DND-41 (cell line): Measurements from ENCODE around the gene CCL20.

ENCODE experiments used
- ATAC-seq: fragments of 200-7000 bp; cut with Tn5 transposase; 3 replicates; pipeline ENCODE4 v1.9.1; 2021; ENCODE audit warnings: low read depth; ENCODE audit not compliant: insufficient read depth
- DNase-seq: peaks from one replicate; pipeline ENCODE4 v3.0.0-alpha.2; 2020
- H2AFZ ChIP-seq: 2 replicates; pipeline ENCODE4 v1.6.0; 2012; ENCODE audit warnings: low read depth, low read length
- H3K27ac ChIP-seq: 2 replicates; pipeline ENCODE4 v1.5.1; 2012; ENCODE audit warnings: low read length, inconsistent platforms
- H3K27me3 ChIP-seq: fragments of 200-600 bp; sonication (generic); 2 replicates; pipeline ENCODE4 v1.6.0; 2012; ENCODE audit warnings: low read length, mild to moderate bottlenecking, inconsistent platforms; ENCODE audit not compliant: insufficient read depth, poor library complexity
- H3K36me3 ChIP-seq: 2 replicates; pipeline ENCODE4 v1.5.1; 2012; ENCODE audit warnings: low read length, inconsistent platforms; ENCODE audit not compliant: insufficient read depth
- H3K4me1 ChIP-seq: 2 replicates; pipeline ENCODE4 v1.5.1; 2012; ENCODE audit warnings: mild to moderate bottlenecking, low read length; ENCODE audit not compliant: insufficient read depth
- H3K4me2 ChIP-seq: 2 replicates; pipeline ENCODE4 v1.6.0; 2012; ENCODE audit warnings: mild to moderate bottlenecking, moderate library complexity, low read length, inconsistent platforms; ENCODE audit not compliant: insufficient read depth
- H3K4me3 ChIP-seq, 2 experiments: fragments of 200-600 bp in 1 of 2; shearing (Covaris generic) in 1 of 2; 2 replicates each; pipeline ENCODE4 v1.5.1; 2012 to 2016; ENCODE audit warnings: inconsistent platforms in 2 of 2, low read length in 2 of 2, mild to moderate bottlenecking in 2 of 2, low read depth in 1 of 2, moderate library complexity in 1 of 2
- H3K79me2 ChIP-seq: 2 replicates; pipeline ENCODE4 v1.6.0; 2012; ENCODE audit warnings: low read length, inconsistent platforms; ENCODE audit not compliant: insufficient read depth
- H3K9ac ChIP-seq: 2 replicates; pipeline ENCODE4 v1.6.0; 2012; ENCODE audit warnings: low read depth, mild to moderate bottlenecking, inconsistent platforms, low read length, moderate library complexity
- H3K9me3 ChIP-seq: 2 replicates; pipeline ENCODE4 v1.5.1; 2012; ENCODE audit warnings: low read length, moderate library complexity, mild to moderate bottlenecking, inconsistent platforms; ENCODE audit not compliant: insufficient read depth, severe bottlenecking
- H4K20me1 ChIP-seq: 2 replicates; pipeline ENCODE4 v1.6.0; 2012; ENCODE audit warnings: low read length; ENCODE audit not compliant: insufficient read depth
- EZH2 ChIP-seq: IDR thresholded peaks from 3 replicates; pipeline ENCODE4 v1.6.1; 2012; ENCODE audit warnings: borderline replicate concordance, low read depth, mild to moderate bottlenecking, moderate library complexity, low read length, inconsistent platforms; ENCODE audit not compliant: severe bottlenecking
- TF ChIP-seq, protein P1 (sequence below): IDR thresholded peaks from 2 replicates; pipeline ENCODE4 v1.5.1; 2012; ENCODE audit warnings: borderline replicate concordance, low read length, moderate library complexity, mild to moderate bottlenecking; ENCODE audit not compliant: poor library complexity, severe bottlenecking; ENCODE audit errors: extremely low read depth

The CCL20 gene

DNA sequence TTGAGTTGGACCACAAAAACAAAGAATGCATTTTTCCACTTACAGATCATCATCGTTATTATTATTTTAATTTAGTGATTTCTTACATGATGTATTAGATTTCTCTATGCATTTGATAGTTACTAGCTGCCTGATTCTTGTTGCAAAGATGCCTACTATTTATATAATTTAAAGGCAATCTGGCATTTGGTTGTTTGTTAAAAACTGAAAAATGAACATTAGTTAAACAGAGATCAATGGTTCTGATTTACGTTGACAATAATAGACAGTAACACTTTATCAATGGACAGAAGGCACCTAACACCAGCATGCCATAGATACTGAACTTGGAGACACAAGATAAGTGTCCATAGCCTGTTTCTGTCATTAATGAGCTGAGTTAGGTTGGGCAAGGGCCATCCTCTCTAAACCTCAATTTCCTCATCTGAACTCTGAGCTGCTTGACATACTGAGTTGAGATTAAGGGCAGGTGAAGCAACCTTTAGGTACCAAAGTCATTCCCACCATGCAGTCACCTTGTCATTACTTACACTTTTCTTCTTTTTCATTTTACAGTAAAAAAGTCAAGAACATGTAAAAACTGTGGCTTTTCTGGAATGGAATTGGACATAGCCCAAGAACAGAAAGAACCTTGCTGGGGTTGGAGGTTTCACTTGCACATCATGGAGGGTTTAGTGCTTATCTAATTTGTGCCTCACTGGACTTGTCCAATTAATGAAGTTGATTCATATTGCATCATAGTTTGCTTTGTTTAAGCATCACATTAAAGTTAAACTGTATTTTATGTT, 3.1 kb downstream of the CCL20 start:
- H4K20me1 ChIP-seq = no peaks in the 10 kb centered on the region
- no peak overlapping the region for H3K27ac ChIP-seq
- H3K36me3 ChIP-seq = no peaks in the 10 kb centered on the region
- no peak for TF ChIP-seq EZH2
- TF ChIP-seq, protein P1, sequence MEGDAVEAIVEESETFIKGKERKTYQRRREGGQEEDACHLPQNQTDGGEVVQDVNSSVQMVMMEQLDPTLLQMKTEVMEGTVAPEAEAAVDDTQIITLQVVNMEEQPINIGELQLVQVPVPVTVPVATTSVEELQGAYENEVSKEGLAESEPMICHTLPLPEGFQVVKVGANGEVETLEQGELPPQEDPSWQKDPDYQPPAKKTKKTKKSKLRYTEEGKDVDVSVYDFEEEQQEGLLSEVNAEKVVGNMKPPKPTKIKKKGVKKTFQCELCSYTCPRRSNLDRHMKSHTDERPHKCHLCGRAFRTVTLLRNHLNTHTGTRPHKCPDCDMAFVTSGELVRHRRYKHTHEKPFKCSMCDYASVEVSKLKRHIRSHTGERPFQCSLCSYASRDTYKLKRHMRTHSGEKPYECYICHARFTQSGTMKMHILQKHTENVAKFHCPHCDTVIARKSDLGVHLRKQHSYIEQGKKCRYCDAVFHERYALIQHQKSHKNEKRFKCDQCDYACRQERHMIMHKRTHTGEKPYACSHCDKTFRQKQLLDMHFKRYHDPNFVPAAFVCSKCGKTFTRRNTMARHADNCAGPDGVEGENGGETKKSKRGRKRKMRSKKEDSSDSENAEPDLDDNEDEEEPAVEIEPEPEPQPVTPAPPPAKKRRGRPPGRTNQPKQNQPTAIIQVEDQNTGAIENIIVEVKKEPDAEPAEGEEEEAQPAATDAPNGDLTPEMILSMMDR = no peak
- H3K4me1 ChIP-seq = no peaks in the 10 kb centered on the region
- no peak overlapping the region for H3K4me2 ChIP-seq
- ATAC-seq (no peak), DNase-seq (no peak)
- no peaks in the 10 kb centered on the region for H3K79me2 ChIP-seq
- no peaks in the 10 kb centered on the region for H3K9me3 ChIP-seq
- H2AFZ ChIP-seq = no peak overlapping the region
- no peak overlapping the region for H3K4me3 ChIP-seq
- H3K27me3 ChIP-seq = no peaks in the 10 kb centered on the region
- H3K9ac ChIP-seq = no peak overlapping the region

- Histone ChIP-seq H3K4me2 (no peak overlapping the region), H3K4me1 (no peaks in the 10 kb centered on the region), H3K27ac (no peak overlapping the region)
These were observed 3.7 kb downstream of the CCL20 start for GRCh38 chr2:227817336-227817735.

DNA sequence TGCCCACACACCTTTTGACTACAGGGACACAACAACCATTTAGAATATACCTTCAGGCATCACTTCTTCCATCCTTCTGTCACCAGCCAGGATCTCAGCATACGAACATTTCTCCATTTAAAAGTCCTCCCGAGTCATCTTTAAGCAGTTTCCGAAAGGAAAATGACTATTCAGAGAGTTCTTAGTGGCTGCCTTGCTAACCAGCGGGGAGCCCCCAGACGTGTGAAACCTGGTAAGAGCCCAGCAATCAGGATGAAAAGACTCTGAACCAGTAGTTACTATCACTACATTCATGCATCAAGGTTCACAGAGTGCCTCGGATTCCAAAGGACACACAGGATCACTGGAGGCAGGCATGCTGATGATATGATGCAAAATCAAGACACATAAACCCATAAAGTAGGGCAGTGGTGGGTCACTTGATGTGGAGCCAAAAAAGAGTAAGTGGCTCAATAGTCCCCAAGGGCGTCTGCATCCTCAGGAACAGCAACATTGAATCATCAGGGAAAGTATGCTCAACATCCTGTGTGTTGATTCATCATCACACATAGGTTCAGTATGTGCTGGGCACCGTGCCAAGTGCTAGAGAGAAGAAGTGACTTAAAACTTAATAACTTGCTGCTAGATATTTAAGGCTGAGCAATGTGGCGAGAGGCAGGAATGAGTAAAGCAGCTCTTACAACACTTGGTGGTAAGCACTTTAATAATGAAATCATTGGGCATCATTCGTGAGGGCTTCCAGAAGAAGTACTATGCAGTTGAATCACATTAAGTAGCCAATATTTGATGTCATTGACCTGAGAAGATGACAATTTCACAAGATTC, 4.4 kb downstream of the CCL20 start:
- Histone ChIP-seq H3K4me1 (no peaks in the 10 kb centered on the region), H3K79me2 (no peaks in the 10 kb centered on the region), H3K27ac (no peak overlapping the region), H3K27me3 (no peaks in the 10 kb centered on the region), H2AFZ (no peak overlapping the region), H3K4me2 (no peak overlapping the region), H3K9ac (no peak overlapping the region), H3K9me3 (no peaks in the 10 kb centered on the region), H3K36me3 (no peaks in the 10 kb centered on the region), H4K20me1 (no peaks in the 10 kb centered on the region), H3K4me3 (no peak overlapping the region)
- DNase-seq (peak; percentile 12), ATAC-seq (no peak)
- TF ChIP-seq, protein P1 = no peak
- TF ChIP-seq EZH2 = no peak

More at GRCh38 chr2:227817336-227817735, 3.7 kb downstream of the CCL20 start:
- H2AFZ ChIP-seq = no peak overlapping the region
- no peaks in the 10 kb centered on the region for H3K27me3 ChIP-seq
- H3K79me2 ChIP-seq = no peaks in the 10 kb centered on the region
- no peaks in the 10 kb centered on the region for H4K20me1 ChIP-seq
- no peaks in the 10 kb centered on the region for H3K9me3 ChIP-seq
- TF ChIP-seq, protein P1 = no peak
- TF ChIP-seq EZH2 = no peak
- ATAC-seq (no peak), DNase-seq (no peak)
- H3K9ac ChIP-seq = no peak overlapping the region
- no peaks in the 10 kb centered on the region for H3K36me3 ChIP-seq
- H3K4me3 ChIP-seq = no peak overlapping the region
